Fibroblast of upper back skin (primary cell): ENCODE measurements around the gene RPL36.
"Not testable (repeated sequence)": the region's sequence is repeated elsewhere in the genome, so short reads cannot be mapped to it uniquely, and the experiment has no call there.

ENCODE experiments used
- DNase-seq: peaks from one replicate; pipeline ENCODE4 v3.0.0-alpha.2; 2013

The RPL36 gene

GRCh38 chr19:5676105-5676771 is 13.9 kb upstream of the RPL36 start:
- DNase-seq: no peak

GRCh38 chr19:5676772-5677105 is 13.4 kb upstream of the RPL36 start:
- DNase-seq: no peak

GRCh38 chr19:5677136-5677535 is 13.0 kb upstream of the RPL36 start:
- DNase-seq: no peak

- no peak for DNase-seq
Observed at GRCh38 chr19:5677580-5677979, 12.5 kb upstream of the RPL36 start.

- no peak for DNase-seq
Observed at GRCh38 chr19:5678071-5678718, 11.9 kb upstream of the RPL36 start.

- DNase-seq: no peak
Observed at GRCh38 chr19:5679289-5680083, 10.6 kb upstream of the RPL36 start.

- DNase-seq: no peak
Observed at GRCh38 chr19:5680084-5680436, 10.0 kb upstream of the RPL36 start.

- DNase-seq: peak; percentile 99
Observed at GRCh38 chr19:5680437-5681368, 9.4 kb upstream of the RPL36 start, which contains the start of the genes HSD11B1L and MICOS13. Gene HSD11B1L, plus strand, starts transcription at chr19:5681027. Its CDS starts 3,806 bp downstream, at chr19:5684833. Gene MICOS13, minus strand, starts transcription at chr19:5680516. Its CDS starts 30 bp downstream, at chr19:5680486.

GRCh38 chr19:5681391-5682106 is 8.5 kb upstream of the RPL36 start:
- no peak for DNase-seq

- no peak for DNase-seq
Observed at GRCh38 chr19:5682107-5682482, 8.0 kb upstream of the RPL36 start.

- DNase-seq: no peak
Observed at GRCh38 chr19:5683177-5683886, 6.8 kb upstream of the RPL36 start.

GRCh38 chr19:5684694-5685430 is 5.2 kb upstream of the RPL36 start:
- DNase-seq: no peak

- no peak for DNase-seq
Observed at GRCh38 chr19:5686326-5686646, 3.8 kb upstream of the RPL36 start.

GRCh38 chr19:5686647-5687359 is 3.3 kb upstream of the RPL36 start:
- DNase-seq: peak; percentile 90

GRCh38 chr19:5687360-5688198 is 2.5 kb upstream of the RPL36 start:
- DNase-seq: no peak

GRCh38 chr19:5688262-5688881 is 1.7 kb upstream of the RPL36 start:
- DNase-seq: not testable (repeated sequence)

GRCh38 chr19:5690955-5691821 is 1.1 kb downstream of the RPL36 start:
- DNase-seq: peak; percentile 58
